Ishikawa (cell line): ENCODE results near the gene REV1.

ENCODE experiments used
- EP300 ChIP-seq: IDR thresholded peaks from 2 replicates; pipeline ENCODE4 v1.6.1; 2012; ENCODE audit warnings: borderline replicate concordance
- NFIC ChIP-seq: IDR thresholded peaks from 2 replicates; pipeline ENCODE4 v1.6.1; 2012
- YY1 ChIP-seq: IDR thresholded peaks from 2 replicates; pipeline ENCODE4 v1.6.1; 2012; ENCODE audit warnings: low read depth
- TF ChIP-seq, protein P1 (sequence below): IDR thresholded peaks from 2 replicates; pipeline ENCODE4 v1.6.1; 2012

DNA sequence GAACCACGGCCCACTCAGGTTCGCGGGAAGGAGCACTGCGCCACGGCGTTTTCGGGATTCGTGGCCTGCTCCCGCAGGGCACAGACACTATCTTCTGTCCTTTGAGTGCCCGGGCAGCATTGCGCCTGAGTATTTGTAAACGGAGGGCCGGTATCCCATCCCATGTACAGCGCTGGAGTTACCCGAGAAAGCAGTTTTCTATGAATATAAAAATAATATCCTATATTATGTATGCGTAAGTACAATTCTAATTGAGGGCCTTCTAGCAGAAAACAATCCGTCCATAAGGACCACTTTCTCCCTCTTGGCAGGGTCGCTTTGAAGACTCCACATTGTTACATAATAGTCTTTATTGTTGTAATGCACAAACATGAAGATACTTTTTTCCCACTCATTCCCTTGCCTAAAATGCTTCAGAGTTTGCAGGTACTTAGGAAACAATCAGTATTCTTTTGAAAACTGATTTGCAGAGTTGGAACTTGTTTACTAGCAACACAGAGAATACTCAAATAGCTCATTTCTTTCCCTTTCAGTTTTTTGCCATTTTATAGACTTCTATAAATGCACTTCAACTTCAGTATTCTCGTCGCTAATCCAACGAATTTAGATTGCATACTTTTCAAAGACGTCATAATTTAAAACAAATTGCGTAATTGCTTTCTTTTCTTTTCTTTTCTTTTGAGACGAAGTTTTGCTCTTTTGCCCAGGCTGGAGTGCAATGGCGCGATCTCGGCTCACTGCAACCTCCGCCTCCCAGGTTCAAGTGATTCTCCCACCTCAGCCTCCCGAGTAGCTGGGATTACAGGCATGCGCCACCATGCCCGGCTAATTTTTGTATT lies 1.0 kb upstream of the REV1 start:
- TF ChIP-seq, protein P1, sequence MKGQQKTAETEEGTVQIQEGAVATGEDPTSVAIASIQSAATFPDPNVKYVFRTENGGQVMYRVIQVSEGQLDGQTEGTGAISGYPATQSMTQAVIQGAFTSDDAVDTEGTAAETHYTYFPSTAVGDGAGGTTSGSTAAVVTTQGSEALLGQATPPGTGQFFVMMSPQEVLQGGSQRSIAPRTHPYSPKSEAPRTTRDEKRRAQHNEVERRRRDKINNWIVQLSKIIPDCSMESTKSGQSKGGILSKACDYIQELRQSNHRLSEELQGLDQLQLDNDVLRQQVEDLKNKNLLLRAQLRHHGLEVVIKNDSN: no peak
- TF ChIP-seq EP300 (no peak), YY1 (no peak), NFIC (no peak)
